NCI-H446 treated with DMSO at 0.1 percent for 48 hours (cell line): ENCODE results near the gene SAMD1.

ENCODE experiments used
- DNase-seq: peaks from one replicate; lab custom pipeline; 2025; lab: John Stamatoyannopoulos, UW

Gene SAMD1

DNA sequence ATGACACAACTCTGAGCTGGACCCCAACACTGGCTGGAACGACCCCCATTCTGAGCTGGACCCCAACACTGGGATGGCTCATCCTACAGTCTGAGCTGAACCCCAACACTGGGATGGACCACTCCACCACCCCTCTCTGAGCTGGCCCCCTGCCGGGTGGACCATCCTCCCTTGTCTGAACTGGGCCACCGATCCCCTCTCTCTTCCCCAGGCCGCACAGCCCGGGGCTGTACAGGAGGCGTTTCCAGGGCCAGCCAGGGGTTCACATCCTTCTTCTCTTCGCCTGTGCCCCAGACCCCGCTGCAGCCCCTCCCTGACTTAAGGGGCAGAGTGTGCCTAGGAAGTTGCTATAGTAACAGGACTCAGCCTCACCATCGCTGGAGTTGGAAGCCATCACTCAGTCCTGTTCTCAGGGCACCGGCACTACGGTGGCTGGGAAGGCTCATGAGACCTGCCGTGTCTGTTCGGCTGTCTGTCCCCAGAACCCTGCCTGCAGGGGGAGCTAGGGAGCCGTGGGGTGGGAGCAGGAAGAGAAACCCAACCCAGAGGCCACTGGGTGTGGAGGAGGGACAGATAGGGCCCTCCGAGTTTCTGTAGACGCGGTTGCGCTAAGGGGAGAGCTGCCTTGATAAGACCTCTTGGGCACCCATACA is 23.3 kb upstream of the SAMD1 start:
- no peak for DNase-seq

DNA sequence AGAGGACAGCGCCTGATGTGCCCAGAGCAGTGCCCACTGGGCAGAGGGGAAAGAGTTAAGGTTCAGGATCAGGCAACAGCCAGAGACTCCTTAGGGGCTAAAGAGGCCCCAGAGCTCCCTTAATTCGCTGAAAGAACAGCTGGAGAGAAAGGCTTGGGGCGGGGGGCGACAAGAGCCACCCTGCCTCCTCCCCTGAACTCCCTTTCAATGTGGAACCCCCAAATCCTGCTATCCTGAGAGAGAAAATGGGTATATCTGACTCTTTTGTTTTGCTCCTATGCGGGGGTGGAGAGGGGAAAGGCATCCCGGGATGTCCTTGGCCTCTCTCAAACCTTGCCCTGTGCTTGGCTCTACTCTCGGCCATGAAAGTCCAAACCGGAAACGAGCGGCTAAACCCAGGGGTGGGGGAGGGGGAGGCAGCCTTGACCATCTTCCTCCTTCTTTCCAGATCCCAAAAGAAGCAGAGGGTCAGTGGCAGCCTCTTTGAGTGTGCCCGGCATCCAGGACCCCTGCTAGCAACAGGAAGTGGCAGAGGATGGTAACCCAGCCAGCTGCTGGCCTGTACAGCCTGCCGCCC is 22.3 kb upstream of the SAMD1 start:
- no peak for DNase-seq

DNA sequence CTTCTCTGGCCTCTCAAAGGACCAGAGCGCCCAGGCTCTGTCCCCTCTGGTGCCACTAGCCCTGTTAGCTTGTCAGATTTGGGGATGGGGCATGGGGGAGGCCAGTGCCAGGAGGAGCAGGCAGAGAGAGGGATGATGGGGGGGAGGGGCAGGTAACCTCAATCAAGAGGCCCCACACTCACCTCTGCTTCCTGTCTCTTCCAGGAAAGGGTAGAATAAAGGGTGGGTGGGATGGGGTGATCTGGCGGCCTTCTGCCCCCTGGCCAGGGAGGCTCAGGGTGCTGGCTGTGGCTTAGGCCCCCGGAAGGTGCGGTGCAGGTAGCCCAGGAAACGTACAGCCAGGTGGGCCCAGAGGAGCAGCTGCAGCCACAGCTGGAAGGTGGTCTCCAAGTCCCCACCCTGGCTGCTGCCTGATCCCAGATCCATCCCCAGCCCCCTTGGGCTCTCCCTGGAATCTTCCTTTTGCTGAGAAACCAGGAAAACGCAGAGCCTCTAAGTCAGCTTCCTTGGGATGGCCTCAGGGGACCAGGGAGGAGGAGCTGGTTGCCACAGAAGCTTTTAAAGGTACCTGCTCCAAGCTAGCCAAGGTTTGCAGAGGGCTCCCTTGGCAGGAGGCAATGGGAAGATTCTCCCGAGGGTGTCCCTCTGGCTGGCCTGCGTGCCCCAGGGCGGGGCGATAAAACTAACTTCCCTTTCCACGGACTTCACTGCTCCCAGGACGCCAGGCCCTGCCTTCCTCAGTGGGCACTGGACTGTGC is 21.7 kb upstream of the SAMD1 start:
- no peak for DNase-seq

DNA sequence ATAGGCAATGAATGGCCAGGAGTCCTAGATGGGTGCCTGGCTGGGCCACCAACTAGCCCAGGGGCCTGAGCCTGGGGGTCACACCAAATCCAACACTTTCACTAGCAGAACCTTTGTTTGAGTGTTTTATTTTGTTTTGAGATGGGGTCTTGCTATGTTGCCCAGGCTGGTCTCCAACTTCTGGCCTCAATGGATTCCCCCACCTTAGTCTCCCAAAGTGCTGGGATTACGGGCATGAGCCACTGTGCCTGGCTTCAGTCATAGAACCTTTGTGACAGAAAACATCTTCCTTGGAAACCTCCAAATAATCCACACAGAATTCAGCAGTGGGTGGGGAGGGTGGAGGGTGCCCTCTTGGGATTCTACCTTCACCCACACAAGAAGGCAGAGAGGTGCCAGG is 20.9 kb upstream of the SAMD1 start:
- DNase-seq, result no peak

DNA sequence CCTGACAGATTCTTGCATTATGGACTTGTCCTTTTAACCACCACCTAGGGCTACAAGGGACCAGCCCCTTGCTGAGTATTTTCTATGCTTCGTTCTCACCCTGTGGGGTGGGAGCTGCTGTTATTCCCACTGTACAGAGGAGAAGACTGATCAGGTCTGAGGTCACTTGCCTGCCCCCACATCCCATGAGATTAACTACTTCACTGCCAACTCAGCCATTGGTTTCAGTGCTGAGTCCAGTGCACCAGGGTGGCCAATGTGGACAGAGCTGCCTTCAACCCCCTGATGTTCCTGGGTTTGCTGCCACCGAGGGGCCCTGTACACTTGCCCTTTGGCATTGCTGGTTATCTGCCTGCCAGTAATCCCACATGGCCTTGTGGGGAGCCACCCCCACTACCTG is 20.1 kb upstream of the SAMD1 start:
- DNase-seq, result no peak

DNA sequence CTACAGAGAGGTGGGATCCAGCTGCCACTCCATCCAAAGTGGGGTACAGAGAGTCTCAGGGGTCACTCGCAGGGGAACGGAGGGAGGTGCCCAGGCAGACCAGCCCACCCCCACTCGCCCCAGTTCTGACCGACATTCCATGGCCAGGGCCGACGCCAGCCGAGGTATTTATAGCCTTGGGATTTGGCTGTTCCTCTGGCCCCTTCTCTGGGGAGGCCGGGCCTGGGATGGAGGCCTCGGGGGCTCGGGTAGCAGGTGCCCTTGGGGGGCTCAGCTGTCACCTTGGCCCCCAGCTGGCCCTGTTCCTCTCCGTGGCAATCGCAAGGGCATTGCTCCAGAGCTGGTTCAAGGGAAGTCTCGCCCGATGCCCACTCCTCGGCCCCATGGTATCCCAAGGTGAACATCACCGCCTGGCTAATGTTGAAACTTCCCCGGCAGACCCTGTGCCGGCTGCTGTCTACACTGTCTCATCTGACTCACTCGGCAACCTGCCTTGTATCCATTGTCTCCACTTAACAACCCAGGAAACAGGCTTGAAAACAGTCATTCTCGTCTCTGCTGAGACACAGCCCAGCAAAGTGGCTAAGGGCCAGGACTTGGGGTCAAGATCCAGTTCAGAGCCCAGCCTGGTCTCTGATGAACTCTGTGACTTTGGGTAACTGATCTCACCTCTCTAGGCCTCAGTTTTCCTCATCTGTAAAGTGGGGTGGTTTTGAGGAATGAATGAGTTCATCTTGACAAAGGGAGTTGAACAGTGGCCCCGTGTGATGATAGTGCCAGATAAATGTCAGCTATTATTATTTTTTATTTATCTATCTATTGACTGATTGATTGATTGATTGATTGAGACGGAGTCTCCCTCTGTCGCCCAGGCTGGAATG is 17.3 kb upstream of the SAMD1 start:
- DNase-seq, result no peak

DNA sequence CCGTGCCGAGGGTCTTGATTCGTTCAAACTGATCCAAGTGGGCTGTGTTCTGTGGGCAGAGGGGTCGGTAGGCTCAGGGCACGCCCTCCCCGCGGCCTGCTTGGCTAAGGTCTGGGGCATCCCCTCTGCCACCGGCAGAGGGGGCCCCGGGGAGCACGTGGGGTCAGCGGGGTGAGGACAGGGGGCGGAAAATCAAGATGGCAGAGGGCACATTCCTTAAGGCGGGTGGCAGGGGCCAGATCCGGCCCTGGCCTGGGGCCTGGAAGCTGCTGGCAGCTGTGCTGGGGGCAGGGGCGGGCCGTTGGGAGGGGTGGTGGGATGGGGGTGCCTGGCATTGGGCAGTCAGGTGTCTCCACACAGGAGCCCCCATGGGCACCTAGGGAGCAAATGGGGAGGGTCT is 16.3 kb upstream of the SAMD1 start:
- DNase-seq, result no peak

DNA sequence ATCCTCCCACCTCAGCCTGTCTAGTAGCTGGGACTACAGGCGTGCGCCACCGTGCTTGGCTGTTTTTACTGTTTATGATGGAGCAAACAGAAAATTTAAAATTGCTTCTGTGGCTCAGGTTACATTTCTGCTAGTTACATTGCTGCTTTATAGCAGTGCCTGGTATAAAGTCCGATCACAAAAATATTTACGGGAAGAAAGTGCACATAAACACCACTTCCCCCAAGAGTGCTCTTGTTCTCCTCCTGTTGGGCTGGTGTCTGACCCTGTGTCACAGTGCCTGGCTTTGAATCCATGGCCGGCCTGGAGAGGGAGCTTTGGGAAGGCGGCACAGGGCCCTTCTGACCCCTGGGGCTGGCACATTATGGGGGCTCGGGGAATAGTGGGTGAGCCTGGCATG is 15.1 kb upstream of the SAMD1 start:
- no peak for DNase-seq

DNA sequence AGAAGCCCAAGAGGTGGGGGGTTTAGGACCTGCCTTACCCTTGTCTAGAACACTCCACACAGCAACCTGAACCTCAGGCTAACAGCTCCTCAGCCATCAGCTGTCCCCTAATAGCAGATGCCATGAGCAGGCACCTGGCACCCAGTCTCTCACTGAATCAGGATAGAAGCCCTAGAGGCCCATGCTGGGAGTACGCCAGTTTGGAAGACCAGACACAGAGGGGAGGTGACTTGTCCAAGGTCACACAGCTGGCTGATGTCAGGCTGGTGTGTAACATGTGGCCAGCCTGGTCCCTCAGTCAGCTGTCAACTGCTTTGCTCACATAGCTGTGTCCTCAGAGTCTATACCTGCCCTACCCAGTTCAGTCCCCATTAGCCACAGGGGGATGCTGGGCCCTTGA is 12.8 kb upstream of the SAMD1 start:
- DNase-seq, result no peak

DNA sequence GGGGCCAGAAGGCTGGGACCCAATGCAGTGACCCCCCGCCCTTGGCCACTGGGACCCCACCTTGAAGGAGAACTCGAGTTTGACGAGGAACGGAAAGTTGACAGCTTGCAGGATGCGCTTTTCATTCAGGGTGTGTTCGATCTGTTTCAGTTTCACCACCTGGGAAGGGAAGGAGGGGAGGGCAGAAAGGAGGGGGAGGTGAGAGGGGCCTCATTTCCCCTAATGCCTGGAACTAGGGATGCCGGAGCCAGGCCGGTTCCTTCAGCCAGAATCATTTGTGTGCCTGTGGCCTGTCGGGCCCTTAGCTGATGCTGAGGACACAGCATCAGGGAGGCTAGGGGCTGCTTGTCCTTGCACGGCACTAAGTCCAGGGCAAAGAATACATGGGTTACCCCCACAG is 12.2 kb upstream of the SAMD1 start:
- no peak for DNase-seq

DNA sequence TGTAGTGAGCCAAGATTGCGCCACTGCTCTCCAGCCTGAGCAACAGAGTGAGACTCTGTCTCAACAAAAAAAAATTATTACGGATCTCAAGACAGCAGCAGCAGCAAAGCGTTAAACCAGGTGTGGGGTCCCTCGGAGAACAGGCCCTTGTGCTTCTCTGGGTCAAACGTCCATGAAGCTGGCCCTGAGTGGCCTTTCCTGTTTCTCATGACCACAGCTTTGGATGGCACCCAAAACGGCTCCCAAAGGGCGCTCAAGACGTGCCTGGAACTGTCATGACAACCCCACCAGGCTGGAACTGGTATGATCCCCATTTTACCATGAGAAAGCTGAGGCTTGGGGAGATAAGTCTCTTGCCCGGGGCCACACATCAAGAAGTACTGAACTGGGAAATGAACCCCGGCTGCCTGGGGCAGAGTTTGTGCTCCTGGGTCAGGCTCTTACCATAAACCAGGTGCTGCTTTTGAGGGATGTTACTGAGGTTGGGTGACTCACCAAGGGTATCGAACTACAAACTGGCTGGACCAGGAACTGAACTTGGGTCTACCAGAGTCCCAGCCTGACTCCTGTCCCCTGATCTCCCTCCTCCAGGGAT is 11.6 kb upstream of the SAMD1 start:
- DNase-seq, result no peak

DNA sequence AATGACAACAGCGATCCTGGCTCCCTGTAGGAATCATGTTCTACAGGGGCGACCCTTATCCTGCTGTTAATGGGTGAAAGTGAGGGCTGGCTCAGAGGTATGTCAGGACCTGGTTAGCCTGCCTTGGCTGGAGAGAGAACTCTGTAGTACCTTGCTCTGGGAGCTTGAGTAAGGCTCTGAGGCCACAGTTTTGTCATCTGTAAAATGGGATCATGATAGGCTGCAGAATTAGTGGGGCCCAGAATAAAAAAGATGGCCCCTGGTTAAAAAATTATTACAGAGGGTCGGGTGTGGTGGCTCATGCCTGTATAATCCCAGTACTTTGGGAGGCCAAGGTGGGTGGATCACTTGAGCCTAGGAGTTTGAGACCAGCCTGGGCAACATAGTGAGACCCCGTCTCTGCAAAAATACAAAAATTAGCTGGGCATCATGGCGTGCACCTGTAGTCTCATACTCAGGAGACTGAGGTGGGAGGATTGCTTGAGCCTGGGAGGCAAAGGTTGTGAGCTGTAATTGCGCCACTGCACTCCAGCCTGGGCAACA is 10.5 kb upstream of the SAMD1 start:
- no peak for DNase-seq

DNA sequence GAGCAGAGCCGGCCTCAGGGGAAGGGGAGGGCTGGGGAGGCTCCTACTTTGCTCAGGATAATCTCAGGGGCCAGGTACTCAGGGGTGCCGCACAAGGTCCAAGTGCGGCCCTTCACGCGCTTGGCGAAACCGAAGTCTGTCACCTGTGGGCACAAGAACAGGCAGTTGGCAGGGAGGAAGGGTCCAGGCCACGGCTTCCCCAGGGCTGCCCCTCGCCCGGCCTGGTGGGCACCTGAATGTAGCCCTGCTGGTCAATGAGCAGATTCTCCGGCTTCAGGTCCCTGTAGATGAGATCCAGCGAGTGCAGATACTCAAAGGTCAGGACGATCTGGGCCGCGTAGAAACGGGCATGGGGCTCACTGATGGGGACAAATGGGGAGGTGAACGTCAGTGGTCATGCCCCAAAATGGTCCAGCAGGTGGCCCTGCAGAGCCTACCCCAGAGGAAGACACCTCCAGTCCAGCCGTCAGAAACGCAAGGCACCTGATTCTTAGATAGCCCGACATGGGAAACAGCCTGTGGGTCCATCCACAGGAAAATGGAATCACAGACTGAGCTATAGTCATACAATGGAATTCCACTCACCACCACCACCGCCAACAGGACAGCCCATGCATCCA is 7.1 kb upstream of the SAMD1 start:
- DNase-seq, result no peak

DNA sequence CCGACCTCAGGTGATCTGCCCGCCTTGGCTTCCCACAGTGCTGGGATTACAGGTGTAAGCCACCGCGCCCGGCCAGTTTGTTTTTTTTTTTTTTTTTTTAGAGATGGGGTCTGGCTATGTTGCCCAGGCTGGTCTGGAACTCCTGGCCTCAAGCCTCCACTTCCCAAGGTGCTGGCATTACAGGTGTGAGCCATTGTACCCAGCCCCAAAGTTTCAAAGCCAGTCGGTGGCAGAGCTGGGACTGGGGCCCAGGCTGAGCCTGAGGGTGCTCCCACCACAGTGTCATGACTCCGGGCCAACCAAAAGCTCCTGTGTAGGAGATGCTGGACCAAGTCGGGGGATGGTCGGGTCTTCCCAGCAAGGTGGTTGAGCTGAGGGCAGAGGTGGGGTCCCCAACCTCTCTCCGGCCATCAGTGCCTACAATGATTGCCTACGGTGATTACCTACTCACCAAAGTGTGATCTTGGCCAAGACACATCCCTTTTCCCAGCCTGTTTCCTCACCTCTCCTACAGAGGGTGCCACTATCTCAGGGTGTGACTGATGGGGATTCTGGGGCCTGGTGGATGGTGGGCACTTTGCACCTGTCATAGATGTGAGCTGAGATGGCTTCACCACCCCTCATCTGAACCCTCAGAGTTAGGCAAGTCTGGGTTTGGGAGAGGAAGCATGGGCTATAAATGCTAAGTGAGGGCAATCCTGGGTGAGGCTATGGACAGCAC is 5.9 kb upstream of the SAMD1 start:
- no peak for DNase-seq

DNA sequence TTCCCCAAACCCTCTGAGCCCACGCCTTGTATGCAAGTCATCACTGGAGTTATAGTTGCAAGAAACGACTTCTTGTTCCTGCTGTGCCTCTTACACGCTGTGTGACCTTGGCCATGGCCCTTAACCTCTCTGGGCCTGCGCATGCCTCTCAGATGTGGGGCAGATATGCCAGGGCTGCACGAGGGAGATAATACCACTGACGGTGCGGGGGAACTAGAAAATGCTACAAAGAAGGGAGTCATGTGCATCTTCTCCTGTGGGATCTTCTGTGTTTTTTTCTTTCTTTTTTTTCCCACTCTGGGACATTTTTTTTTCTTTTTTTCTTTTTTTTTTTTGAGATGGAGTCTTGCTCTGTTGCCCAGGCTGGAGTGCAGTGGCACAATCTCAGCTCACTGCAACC is 4.3 kb upstream of the SAMD1 start:
- no peak for DNase-seq

DNA sequence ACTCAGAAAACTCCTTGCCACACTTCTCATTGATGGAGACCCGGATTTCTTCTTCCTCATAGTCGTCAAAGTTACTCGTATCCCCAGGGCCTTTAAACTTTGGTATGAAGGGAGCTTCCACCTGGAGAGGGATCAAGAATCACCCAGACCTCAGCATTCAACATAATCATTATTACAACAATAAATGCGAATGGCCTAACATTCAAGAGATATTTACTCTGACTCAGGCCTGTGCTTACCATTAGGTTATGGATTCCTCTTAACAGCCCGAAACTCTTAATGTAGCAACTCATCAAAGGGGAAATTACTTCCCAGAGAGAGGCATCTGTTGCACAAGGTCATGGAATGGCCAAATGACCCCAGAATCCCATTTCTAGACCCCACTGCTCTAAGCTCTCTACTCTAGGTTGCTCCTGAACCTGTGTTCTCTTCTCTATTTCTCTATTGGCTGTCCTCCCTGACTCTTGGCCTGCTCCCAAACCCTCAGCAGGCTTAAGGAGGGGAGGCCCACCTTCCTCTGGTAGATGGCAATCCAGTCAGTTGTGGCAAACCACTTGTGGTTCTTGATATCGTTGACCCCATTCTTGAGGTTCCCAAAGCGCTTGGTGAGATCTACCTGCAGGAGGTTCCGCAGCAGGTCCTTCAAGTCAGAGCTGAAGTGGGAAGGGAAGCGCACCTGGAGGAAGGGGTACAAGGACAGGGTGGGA is 2.7 kb upstream of the SAMD1 start:
- DNase-seq, result no peak

DNA sequence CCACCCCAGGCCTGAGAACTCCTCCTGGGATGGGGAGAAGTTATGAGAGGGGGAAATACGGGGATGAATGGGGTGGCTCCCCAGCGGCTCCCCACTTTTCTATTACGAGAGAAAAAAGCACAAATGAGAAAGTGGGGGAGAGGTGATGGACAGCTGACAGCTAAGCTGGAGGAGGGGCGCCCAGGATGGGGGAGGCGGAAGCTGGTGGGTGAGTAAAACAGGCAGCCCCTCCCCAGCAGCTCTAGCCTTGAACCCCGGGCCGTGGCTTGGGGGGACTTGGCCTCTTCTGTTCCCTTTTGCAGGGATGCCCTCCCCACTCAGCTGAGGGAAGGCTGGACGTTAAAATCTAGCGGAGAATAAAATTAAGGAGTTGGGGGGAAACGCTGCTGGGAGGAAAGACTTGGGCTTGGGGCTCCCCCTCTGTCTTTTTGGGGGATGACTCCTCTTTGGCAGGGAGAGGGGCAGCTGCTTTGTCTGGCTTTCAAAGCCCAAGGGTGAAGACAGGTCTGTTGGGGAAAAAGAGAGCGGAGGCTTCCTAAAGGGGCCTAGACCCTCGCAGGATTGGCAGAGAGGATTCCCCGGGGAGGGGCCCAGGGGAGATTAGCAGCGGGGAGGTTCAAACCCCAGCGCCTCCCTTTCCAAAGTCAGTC is 1.4 kb upstream of the SAMD1 start:
- no peak for DNase-seq

DNA sequence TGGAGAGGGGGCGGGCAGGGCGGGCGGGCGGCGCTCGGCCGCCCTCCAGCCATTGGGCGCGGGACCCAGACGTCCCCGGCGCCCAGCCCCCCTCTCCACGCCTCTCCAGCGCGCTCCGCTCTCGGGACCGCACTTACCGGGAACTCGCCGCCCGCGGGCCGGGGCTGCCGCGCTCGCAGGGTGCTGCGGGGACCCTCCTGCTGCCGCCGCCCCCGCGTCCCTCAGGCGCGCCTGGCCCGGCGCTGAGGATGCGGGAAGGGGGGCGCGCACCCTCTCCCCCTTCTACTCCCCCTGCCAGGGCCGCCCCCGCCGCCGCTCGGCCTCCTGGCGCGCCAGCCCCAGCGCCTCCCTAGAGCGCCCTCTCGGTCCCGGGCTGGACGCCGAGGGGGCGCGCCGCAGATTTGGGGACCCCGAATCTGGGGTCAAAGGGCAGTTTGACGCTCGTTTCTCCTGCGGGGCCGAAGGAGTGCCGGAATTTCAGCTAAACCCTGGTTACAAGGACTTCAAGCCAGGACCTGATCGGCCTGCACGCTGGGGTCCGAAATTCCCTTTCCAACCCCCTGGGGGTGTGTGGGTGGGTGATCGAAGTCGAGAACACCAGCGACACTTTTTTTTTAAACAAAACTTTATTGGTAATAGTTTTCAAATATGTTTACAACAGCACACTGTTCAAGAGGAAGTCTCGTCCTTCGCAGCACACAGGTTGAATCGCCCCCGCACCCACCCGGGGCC is 696 bp upstream of the SAMD1 start:
- DNase-seq, result peak; percentile 65
